HG03103 (cell line): Measurements from ENCODE around the gene TMEM181.
A peak's percentile ranks its signal among the peaks of the same experiment; 100 is the strongest.
"Not testable (repeated sequence)": the region's sequence is repeated elsewhere in the genome, so short reads cannot be mapped to it uniquely, and the experiment has no call there.

ENCODE experiments used
- ATAC-seq: cut with Tn5 transposase; IDR thresholded peaks from one replicate; pipeline ENCODE4 v1.9.1; 2021; ENCODE audit warnings: low read depth; ENCODE audit not compliant: unreplicated experiment

The TMEM181 gene, protein sequence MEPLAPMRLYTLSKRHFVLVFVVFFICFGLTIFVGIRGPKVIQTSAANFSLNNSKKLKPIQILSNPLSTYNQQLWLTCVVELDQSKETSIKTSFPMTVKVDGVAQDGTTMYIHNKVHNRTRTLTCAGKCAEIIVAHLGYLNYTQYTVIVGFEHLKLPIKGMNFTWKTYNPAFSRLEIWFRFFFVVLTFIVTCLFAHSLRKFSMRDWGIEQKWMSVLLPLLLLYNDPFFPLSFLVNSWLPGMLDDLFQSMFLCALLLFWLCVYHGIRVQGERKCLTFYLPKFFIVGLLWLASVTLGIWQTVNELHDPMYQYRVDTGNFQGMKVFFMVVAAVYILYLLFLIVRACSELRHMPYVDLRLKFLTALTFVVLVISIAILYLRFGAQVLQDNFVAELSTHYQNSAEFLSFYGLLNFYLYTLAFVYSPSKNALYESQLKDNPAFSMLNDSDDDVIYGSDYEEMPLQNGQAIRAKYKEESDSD

GRCh38 chr6:158559895-158560835, at the start of gene TMEM181:
TMEM181 (plus strand) TSS chr6:158560091; CDS start chr6:158560225, 134 bp downstream.
- peak; percentile 82 for ATAC-seq

DNA sequence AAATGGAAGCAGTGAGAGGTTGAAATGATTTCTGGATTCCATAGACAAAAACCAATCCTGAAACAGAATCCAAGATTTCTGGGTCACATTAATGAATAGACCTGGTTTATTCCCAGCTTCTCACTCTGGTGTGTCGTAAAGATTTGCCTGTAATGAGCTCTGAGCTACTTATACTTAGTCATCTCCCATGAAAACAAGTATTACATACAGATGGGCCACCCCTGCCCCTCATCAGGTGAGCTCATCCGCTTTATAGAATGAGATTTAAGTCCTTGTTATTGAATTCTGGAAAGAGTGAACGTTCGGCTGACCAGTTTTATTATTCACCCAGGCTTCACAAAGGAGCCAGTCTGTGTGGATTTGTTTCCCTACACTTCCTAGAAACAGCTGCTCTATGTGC, 47.1 kb upstream of the TMEM181 start:
- ATAC-seq: no peak

DNA sequence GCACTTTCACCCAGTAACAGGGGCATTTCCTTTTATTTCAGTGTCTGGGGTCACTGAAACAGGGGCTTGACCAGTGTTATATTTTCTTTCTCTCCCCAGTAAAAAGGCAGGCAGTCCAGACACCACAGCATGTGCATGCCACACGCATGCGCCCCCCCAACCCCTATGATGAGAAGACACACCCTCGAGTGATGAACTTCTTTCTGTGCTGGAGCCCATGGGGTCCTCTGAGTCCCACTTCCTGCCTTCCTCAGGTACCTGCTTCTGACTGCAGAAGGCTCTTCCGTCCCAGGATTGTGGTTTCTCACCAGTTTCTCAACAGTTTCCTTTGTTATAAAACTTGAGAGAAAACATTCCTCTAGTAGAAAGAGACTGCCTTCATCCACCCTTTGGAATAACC, 45.7 kb upstream of the TMEM181 start:
- no peak for ATAC-seq

DNA sequence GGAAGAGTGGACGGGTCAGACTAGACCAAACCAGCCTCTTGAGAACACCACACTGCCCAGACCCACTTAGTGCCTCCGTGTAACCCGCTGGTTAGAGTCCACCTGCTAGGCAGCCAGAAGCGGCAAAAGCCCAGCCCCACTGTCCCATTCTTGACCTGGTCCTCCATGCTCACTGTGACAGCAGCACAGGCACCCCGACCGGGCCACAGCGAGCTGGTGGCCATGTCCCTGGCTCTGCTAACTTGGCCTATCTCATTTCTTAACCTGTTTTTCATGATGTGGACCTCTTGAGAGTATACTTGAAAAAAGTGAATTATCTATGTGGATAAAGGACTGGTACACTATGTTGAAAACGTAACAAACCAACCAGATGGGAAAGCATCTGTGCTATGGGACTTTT, 44.9 kb upstream of the TMEM181 start:
- no peak for ATAC-seq

DNA sequence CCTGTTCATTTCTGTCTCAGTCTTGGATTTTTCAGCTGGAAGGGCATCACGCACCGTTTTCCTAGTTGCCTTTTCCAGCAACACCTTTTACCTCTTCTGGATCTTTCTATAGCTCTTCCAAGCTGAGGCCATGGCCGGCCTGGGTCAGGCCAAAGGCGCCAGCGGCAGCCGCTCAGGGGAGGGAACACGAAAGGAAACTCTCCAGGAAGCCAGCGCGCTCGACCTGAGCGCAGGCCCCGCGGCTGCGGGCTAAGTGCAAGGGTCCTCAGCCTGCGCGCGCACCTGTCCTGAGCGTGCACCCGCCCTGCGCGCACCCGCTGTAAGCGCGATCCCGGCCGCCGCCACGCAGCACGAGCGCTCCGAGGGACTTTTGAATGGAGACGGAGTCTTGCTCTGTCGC, 43.8 kb upstream of the TMEM181 start:
- ATAC-seq: no peak

DNA sequence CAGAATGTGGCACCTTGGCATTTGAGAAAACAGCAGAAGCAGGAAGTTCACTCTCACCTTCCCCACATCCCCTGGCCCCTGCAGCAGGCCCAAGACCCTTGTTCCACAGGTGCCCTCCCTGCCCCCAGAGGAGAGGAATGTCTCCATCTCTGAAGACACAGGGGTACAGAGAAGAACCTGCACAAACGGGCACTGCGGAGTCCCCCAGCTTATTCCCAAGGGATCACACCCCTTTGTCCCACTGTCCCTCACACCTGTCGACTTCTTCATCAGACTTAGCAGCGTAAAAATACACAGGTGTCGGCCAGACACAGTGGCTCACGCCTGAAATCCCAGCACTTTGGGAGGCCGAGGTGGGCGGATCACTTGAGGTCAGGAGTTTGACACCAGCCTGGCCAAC, 42.9 kb upstream of the TMEM181 start:
- no peak for ATAC-seq

DNA sequence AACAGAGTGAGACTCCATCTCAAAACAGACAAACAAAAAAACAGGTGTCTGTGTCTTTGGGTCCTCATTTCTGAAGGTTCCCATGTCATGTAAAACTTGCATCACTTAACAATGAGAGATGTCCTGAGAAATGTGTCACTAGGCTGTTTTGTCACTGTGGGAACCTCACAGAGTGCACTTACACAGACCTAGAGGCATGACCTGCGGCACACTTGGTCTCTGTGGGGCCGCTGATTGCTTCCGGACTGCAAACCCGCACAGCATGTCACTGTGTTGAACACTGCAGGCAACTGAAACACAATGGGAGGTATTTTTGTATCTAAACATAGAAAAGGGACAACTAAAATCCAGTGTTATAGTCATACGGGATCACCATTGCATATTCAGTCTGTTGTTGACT, 42.3 kb upstream of the TMEM181 start:
- ATAC-seq: peak; percentile 47

GRCh38 chr6:158518191-158519127, 41.4 kb upstream of the TMEM181 start:
- ATAC-seq: peak; percentile 69

- no peak for ATAC-seq
These were observed 40.6 kb upstream of the TMEM181 start for GRCh38 chr6:158519300-158519699.

GRCh38 chr6:158519761-158520160, 40.1 kb upstream of the TMEM181 start:
- no peak for ATAC-seq

DNA sequence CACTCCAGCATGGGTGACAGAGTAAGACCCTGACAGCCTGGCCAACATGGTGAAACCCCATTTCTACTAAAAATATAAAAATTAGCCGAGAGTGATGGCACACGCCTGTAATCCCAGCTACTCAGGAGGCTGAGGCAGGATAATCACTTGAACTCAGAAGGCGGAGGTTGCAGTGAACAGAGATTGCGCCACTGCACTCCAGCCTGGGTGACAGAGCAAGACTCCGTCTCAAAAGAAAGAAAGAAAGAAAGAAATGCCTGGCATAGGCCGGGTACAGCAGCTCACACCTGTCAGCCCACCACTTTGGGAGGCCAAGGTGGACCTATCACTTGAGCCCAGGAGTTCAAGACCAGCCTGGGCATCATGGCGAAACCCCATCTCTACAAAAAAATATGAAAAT, 38.9 kb upstream of the TMEM181 start:
- not testable (repeated sequence) for ATAC-seq

DNA sequence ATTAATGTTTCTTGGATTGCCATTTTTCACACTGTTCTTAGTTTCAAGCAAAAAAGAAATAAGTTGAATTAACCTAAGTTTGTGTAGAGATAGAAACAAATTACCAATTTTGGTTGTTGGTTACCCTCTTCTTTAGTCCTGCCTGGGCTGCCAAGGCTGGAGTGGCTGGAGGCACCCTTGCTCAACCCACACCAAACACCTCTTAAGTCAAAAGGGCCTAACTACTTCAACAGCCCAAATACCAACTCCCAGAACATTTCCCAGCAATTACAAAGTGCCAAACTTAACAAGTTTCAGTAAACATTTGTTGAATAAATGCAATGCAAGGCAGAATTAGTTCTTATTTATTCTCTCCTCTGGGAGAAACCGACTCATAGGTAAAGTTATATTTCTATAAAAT, 38.1 kb upstream of the TMEM181 start:
- ATAC-seq: no peak

- ATAC-seq: no peak
These were observed 37.3 kb upstream of the TMEM181 start for GRCh38 chr6:158522616-158523015.

- ATAC-seq: no peak
These were observed 35.6 kb upstream of the TMEM181 start for GRCh38 chr6:158524311-158524710.

DNA sequence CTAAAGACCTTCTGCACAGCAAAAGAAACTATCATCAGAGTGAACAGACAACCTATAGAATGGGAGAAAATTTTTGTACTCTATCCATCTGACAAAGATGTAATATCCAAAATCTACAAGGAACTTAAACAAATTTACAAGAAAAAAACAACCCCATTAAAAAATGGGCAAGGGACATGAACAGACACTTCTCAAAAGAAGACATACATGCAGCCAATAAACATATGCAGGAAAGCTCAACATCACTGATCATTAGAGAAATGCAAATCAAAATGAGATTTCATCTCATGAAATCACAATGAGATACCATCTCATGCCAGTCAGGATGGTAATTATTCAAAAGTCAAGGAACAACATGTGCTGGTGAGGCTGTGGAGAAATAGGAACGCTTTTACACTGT, 32.0 kb upstream of the TMEM181 start:
- ATAC-seq: not testable (repeated sequence)

DNA sequence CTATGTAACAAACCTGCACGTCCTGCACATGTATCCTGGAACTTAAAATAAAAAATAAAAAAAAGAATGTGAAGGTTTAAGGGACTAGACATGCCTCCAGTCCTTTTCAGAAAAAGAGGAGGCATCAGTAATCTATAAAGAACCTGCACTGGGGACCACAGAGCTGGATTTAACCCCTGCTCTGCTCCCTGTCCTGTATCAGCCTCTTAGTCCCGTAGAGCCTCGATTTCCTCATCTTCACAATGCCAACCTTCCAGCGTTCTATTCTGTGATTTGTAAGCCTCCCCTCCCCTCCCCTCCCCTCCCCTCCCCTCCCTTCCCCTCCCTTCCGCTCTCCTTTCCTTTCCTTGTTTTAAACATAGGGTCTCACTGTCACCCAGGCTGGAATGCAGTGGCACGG, 31.1 kb upstream of the TMEM181 start:
- no peak for ATAC-seq

DNA sequence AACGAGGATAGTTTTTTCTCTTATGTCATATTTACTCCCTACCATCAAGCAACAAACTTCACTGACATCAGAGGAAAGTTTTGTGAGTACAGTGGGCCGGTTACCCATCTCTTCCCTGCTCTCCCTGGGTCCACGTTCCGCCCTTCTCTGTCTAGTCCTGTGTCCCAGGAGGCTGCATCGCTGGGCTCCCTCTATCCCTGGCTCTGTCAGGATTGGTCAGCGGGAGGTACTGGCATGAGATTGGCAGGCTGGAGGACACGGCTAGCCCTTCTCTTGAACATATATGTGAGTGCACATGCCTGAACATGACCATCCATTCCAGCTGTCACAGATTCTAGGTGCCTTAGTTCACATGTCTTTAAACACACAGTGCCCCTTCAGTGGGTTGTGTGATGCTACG, 30.3 kb upstream of the TMEM181 start:
- ATAC-seq: no peak

DNA sequence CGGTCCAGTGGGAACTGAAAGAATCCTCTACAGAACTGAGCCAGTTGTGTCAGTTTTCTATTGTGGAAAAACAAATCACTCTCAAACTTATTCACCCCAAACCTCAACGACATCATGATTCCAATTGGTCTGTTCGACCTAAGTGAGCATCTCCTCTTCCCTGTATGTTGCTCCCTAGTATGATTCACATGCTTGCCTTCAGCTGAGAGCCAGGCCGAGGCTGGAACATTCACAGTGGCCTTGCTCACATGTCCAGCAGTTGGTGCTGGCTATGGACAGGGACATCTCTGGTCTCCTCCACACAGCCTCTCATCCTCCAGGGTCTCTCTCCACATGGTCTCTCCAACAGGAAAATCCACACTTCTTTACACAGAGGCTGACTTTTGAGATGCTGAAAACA, 28.3 kb upstream of the TMEM181 start:
- no peak for ATAC-seq

- ATAC-seq: no peak
These were observed 27.9 kb upstream of the TMEM181 start for GRCh38 chr6:158531970-158532369.
